Activated CD8-positive, alpha-beta memory T cell treated with anti-CD3 and anti-CD28 coated beads, Interleukin-2, amount 50 U/mL, for 1 hour (primary cell): ENCODE data around the gene OTOGL.
"Not testable (repeated sequence)": the region's sequence is repeated elsewhere in the genome, so short reads cannot be mapped to it uniquely, and the experiment has no call there.

ENCODE experiments used
- DNase-seq: peaks from one replicate; pipeline ENCODE4 v3.0.0-alpha.2; 2020; ENCODE audit errors: extremely low read depth

Gene OTOGL

GRCh38 chr12:80184926-80185325 lies 85.6 kb downstream of the OTOGL start:
- no peak for DNase-seq

DNA sequence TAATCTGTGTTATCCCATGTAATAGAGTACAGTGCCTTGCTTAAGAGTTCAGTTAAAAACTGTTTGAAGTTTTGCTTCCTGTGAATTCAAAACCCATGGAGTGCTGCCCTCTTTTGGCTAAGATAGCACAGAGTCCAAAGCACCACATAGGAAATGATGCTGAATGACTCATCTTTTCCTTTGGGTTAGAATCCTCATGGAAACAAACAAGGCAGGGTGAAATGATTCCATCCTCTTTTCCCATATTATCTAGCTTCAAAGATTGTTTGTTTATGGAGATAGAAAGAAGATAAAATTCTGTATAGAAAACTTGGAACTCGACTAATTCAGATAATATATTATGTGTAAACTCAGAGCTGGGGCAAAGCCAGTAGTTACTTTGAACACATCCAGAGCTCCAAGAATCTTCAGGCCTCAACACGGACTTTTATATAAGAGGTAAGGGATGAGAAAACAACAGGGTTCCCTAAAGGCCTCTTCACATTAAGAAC lies 87.4 kb downstream of the OTOGL start:
- DNase-seq = no peak

DNA sequence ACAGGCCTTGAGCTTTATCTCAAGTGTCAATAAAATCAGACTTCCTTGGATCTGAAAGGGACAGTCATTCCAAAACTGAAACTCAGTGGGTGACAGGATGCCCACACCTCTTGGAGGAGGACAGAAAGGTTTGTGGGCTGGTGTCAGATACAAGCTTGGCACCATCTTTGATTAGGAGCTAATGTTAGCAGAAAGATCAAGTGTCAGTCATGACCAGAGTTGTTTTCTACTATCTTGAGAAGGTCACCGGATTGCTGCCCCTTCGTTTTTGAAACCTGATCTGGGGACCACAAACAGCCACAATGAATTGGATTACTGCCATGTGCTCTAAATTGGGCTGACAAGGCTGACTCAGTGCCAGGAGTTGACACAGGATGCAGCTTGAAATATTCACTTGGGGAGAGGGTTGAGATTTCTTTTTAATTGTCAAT lies 88.3 kb downstream of the OTOGL start:
- no peak for DNase-seq

DNA sequence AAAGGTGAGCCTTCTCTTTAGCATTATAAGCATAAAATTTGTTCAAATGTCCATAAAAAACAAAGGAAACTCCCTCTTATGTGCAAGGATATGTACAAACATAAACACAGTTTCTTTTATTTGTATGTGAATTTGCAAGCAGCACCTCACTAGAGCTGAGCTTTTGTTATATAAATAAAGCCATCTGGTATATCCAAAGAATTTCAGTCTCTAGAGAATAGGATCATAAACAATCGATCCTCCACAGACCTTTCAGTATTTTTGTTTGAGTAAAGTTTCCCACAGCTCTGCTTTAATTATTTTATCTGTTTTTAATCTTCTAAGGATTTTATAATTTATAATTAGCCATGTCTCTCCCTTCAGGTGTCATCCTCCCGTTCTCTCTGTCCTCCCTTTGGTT lies 89.2 kb downstream of the OTOGL start:
- DNase-seq = no peak

- DNase-seq = no peak
Observed at GRCh38 chr12:80189241-80189640, 89.9 kb downstream of the OTOGL start.

GRCh38 chr12:80190001-80190400 lies 90.7 kb downstream of the OTOGL start:
- DNase-seq = no peak

DNA sequence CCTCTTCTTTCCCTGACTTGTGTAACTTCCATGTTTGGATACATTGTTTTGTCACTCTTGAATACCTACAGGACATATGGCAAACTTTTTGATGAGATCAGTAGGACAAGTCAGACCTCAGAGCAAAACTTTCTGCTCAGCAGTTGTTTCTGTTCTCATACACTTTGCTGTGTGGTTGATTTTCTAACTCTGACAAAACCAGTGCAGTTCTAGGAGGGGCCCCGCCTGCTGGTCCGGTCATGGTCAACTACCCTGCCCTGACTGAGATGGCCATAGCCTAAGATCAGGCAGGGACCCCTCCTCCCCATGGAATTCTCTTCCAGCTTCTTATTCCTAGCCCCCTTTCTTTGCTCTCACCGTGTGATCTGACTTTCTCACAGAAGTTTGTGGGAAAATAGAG lies 92.8 kb downstream of the OTOGL start:
- no peak for DNase-seq

DNA sequence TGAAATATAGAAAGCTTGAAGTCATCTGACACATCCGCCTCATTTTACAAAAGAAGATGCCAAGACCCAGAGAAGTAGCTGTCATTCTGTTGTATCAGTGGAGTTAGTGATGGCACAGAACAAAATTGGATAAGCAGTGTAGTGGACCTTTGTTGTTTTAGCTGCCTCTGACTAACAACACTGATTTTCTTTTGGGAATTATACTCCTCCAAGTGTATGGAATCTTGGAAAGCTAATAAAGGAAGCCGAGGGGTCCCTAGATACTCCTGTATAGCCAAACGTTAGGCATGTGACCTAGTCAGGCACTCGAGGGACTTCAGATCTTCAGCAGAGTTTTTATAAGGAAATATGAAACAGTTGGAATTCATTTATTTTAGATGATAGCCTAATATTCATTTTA lies 94.5 kb downstream of the OTOGL start:
- DNase-seq = no peak

GRCh38 chr12:80195074-80195726 lies 95.9 kb downstream of the OTOGL start:
- DNase-seq = no peak

GRCh38 chr12:80195737-80196136 lies 96.4 kb downstream of the OTOGL start:
- no peak for DNase-seq

DNA sequence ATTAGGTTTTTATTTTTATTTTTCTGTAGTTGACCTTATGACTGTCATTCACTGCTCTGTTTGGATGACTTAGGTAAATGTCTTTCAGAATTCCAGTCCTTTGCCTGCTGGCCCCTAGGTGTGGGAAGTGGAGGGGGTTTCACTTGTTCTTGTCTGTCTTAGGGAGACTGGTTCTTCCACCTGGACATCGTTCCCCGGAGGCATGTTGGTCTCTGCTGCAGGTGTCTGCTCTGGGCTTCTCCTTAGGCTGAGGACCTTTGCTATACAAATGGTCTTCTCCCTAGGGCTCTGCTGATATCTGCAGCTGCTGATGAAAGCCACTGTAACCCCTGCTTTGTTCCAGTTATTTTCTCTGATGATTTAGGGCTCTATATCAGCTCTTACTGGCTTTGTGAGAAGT lies 97.1 kb downstream of the OTOGL start:
- no peak for DNase-seq

DNA sequence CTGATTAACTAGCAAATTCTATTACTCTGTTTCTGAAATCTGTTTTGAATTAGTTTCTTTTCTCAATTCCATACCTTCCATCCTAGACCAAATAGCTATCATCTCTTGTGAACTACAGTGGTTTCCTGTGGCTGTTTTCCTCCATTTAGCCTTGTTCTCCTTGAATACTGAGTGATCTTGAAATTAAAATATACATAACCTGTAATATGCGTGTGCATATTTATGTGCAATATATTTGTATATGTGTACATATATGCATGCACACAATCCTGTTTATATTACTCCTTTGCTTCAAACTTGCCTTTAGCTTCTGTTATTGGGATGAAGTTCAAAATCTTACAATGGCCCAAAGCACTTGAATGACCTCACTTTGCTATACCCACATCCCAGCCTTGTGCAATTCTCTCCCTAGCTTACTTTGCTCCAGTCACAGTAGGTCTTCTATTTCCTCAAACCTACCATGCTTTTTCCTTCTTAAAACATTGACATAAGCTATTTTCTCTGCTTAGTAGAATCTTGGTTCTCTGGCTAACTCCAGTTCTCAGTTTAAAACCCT lies 99.5 kb downstream of the OTOGL start:
- no peak for DNase-seq

GRCh38 chr12:80199931-80200330 lies 100.6 kb downstream of the OTOGL start:
- DNase-seq = no peak

GRCh38 chr12:80200414-80200813 lies 101.1 kb downstream of the OTOGL start:
- no peak for DNase-seq

- DNase-seq = no peak
Observed at GRCh38 chr12:80201908-80202307, 102.6 kb downstream of the OTOGL start.

DNA sequence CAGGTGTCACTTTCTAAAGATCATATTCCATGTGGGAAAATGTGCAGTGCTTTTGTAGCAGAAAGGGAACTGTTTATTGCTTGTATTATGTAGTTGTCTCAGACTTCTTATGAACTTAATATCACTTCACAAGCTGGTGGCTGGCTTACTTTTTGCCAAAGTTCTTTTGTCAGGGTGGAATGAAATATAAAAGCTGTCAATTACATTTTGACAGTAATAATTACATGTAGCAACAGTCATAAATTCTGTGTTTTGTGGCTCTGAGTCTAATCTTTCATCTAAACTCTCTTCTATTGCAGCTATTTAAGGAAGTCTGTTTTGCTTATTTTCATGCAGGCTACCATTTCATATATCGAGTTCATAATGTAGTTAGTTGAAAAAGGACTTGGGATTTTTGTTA lies 106.6 kb downstream of the OTOGL start:
- no peak for DNase-seq

- no peak for DNase-seq
Observed at GRCh38 chr12:80208071-80208470, 108.7 kb downstream of the OTOGL start.

DNA sequence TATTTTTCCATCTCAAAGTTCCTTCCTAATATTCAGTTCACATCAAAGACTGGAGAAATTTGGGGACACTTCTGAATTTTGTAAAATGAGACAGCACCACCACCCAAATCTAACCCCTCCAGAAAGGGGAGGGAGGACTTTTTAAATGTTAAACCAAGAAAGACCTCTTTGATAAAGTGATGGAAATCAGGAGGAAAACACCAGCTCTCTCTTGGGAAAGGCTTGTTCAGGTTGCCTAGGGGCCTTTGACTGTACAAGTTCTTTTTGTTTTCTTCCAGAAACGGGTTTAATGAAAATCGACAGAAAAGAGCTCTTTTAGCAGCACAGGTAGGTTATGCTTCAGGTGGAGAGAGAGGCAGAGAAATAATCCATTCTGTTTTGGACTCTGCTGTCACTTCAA lies 112.3 kb downstream of the OTOGL start:
- DNase-seq = no peak

DNA sequence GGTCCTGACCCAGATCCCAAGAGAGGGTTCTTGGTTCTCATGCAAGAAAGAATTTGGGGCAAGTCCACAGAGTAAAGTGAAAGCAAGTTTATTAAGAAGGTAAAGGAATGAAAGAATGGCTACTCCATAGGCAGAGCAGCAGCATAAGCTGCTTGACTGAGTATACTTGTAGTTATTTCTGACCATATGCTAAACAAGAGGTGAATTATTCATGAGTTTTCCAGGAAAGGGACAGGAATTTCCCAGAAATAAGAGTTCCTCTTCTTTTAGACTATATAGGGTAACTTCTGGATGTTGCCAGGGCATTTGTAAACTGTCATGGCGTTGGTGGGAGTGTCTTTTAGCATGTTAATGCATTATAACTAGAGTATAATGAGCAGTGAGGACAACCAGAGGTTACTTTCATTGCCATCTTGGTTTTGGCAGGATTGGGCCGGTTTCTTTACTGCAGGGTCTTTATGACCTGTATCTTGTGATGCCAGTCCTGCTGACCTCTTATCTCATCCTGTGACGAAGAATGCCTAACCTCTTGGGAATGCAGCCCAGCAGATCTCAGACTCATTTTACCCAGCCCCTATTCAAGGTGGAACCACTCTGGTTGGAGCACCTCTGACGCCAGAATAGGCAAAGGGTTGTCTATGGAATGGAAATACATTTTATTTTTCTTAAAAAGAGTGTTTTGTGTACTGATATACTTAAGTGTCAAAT lies 113.8 kb downstream of the OTOGL start:
- DNase-seq = no peak

GRCh38 chr12:80213871-80214270 lies 114.5 kb downstream of the OTOGL start:
- no peak for DNase-seq

DNA sequence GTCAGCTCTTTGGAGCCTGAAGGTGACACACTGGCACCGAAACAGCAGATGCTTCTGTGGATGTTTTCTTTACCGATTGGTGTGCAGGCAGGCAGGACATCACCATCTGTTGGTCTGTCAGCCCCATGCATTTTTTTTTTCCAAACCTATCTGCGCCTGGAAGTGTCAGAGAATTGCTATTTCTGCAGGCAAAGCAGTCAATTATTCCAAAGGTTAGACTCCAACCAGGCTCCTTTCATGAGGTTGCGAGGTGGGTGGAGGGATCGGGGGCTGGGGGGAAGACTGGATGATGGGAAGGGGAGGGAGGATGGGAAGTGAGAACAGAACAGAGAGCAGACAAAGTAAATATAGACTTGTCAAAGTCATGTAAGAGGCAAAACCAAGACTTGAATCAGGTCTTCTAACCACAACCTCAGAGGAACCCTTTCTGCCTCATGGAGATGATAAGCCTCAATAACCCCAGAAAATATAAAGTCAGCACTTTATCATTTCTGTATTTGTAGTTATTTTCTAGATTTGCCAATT lies 117.7 kb downstream of the OTOGL start:
- DNase-seq = no peak

- not testable (repeated sequence) for DNase-seq
Observed at GRCh38 chr12:80218925-80219324, 119.6 kb downstream of the OTOGL start.

DNA sequence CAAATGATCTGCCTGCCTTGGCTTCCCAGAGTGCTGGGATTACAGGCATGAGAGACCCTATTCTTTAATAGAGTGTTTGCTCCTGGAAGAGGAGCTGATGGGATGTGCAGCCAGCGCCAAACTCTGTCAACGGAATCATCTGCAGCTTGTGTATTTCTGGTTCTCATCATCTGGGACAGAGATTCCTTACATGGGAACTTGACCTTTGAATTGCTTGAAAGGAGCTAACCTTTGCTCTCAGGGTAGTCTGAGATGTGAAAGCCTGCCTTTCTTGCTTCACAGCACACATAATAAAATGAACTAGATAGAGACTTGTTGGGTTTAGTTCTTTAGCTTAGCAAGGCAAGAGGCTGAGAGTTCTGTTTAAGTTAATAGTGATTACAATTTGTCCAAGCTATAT lies 120.0 kb downstream of the OTOGL start:
- DNase-seq = no peak
